ENCODE data around the gene UTP25. TPM values are rescaled to one million over a fixed set of nuclear protein-coding genes. Genes with fewer than 3 reads are reported as not detected.

UTP25 gene
- polyA plus RNA-seq, 1 donor from 2014 or later = 6.1 TPM

DNA sequence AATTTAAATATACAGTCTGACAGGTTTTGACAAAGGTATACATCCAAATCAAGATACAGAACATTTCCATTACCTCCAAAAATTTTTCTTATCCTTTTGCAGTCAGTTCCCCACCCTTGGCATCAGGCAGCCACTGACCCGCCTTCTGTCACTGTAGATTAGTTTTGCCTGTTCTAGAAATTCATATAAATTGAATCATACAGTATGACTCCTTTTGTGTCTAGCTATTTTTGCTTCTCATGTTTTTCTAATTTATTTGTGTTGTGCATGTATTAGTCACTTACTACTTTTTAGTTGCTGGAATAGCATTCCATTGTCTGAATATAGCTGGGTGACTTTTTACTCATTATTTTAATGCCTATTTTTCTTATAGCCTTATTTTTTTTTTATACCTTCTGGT is 3.8 kb downstream of the UTP25 start:
- Histone ChIP-seq H3F3A (ENCODE audit: insufficient read depth, low read length, poor library complexity, severe bottlenecking) (no peaks in the 10 kb centered on the region), H3K36me3 (ENCODE audit: insufficient read depth, low read length) (no peaks in the 10 kb centered on the region), H3K4me2 (ENCODE audit: low read length) (no peak overlapping the region), H3K9me2 (ENCODE audit: insufficient read depth, low read length) (no peaks in the 10 kb centered on the region), H3K9me3 (ENCODE audit: low read length) (no peaks in the 10 kb centered on the region), H3K9ac (ENCODE audit: low read length) (no peak overlapping the region), H3K27me3 (ENCODE audit: insufficient read depth, low read depth, low read length) (no peaks in the 10 kb centered on the region), H3K27ac (ENCODE audit: low read length) (no peak overlapping the region), H4K20me1 (ENCODE audit: insufficient read depth) (no peaks in the 10 kb centered on the region), H3K79me2 (replicated peaks; ENCODE audit: insufficient read depth, low read length) (no peaks in the 10 kb centered on the region), H2AFZ (ENCODE audit: low read depth, low read length) (no peak overlapping the region), H3K4me3 (ENCODE audit: low read length) (no peak overlapping the region)
- TF ChIP-seq SMC3 (conservative IDR thresholded peaks at IDR 0.05; ENCODE audit: poor library complexity) = no peak
- no peak for TF ChIP-seq POLR2AphosphoS5 (IDR thresholded peaks at IDR 0.05)
- TF ChIP-seq MXI1 (conservative IDR thresholded peaks at IDR 0.05; ENCODE audit: poor library complexity, severe bottlenecking) = no peak
- TF ChIP-seq EZH2 (IDR thresholded peaks at IDR 0.05; ENCODE audit: borderline replicate concordance, insufficient read depth, low read length, poor library complexity, severe bottlenecking) = no peak
- TF ChIP-seq, protein P1, sequence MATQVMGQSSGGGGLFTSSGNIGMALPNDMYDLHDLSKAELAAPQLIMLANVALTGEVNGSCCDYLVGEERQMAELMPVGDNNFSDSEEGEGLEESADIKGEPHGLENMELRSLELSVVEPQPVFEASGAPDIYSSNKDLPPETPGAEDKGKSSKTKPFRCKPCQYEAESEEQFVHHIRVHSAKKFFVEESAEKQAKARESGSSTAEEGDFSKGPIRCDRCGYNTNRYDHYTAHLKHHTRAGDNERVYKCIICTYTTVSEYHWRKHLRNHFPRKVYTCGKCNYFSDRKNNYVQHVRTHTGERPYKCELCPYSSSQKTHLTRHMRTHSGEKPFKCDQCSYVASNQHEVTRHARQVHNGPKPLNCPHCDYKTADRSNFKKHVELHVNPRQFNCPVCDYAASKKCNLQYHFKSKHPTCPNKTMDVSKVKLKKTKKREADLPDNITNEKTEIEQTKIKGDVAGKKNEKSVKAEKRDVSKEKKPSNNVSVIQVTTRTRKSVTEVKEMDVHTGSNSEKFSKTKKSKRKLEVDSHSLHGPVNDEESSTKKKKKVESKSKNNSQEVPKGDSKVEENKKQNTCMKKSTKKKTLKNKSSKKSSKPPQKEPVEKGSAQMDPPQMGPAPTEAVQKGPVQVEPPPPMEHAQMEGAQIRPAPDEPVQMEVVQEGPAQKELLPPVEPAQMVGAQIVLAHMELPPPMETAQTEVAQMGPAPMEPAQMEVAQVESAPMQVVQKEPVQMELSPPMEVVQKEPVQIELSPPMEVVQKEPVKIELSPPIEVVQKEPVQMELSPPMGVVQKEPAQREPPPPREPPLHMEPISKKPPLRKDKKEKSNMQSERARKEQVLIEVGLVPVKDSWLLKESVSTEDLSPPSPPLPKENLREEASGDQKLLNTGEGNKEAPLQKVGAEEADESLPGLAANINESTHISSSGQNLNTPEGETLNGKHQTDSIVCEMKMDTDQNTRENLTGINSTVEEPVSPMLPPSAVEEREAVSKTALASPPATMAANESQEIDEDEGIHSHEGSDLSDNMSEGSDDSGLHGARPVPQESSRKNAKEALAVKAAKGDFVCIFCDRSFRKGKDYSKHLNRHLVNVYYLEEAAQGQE (IDR thresholded peaks at IDR 0.05; ENCODE audit: borderline replicate concordance) = no peak
- TF ChIP-seq, protein P2, sequence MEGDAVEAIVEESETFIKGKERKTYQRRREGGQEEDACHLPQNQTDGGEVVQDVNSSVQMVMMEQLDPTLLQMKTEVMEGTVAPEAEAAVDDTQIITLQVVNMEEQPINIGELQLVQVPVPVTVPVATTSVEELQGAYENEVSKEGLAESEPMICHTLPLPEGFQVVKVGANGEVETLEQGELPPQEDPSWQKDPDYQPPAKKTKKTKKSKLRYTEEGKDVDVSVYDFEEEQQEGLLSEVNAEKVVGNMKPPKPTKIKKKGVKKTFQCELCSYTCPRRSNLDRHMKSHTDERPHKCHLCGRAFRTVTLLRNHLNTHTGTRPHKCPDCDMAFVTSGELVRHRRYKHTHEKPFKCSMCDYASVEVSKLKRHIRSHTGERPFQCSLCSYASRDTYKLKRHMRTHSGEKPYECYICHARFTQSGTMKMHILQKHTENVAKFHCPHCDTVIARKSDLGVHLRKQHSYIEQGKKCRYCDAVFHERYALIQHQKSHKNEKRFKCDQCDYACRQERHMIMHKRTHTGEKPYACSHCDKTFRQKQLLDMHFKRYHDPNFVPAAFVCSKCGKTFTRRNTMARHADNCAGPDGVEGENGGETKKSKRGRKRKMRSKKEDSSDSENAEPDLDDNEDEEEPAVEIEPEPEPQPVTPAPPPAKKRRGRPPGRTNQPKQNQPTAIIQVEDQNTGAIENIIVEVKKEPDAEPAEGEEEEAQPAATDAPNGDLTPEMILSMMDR (IDR thresholded peaks at IDR 0.05; ENCODE audit: poor library complexity, severe bottlenecking) = no peak
- no peak for TF ChIP-seq EP300 (conservative IDR thresholded peaks at IDR 0.05; ENCODE audit: poor library complexity, severe bottlenecking)
- TF ChIP-seq TAF1 (IDR thresholded peaks at IDR 0.05; ENCODE audit: low read depth) = no peak
- no peak for TF ChIP-seq RAD21 (conservative IDR thresholded peaks at IDR 0.05)

GRCh38 chr1:209835782-209836298 is 8.1 kb downstream of the UTP25 start:
- no peaks in the 10 kb centered on the region for H3K9me2 ChIP-seq (ENCODE audit: insufficient read depth, low read length)
- H2AFZ ChIP-seq (ENCODE audit: low read depth, low read length) = no peak overlapping the region
- H3K4me2 ChIP-seq (ENCODE audit: low read length) = no peak overlapping the region
- H3K4me3 ChIP-seq (ENCODE audit: low read length) = no peak overlapping the region
- no peaks in the 10 kb centered on the region for H3F3A ChIP-seq (ENCODE audit: insufficient read depth, low read length, poor library complexity, severe bottlenecking)
- peaks cover 4% of the 10 kb centered on the region for H3K36me3 ChIP-seq (ENCODE audit: insufficient read depth, low read length)
- H3K79me2 ChIP-seq (replicated peaks; ENCODE audit: insufficient read depth, low read length) = no peaks in the 10 kb centered on the region
- no peak overlapping the region for H3K9ac ChIP-seq (ENCODE audit: low read length)
- no peak for TF ChIP-seq EZH2 (IDR thresholded peaks at IDR 0.05; ENCODE audit: borderline replicate concordance, insufficient read depth, low read length, poor library complexity, severe bottlenecking)
- TF ChIP-seq, protein P1 (IDR thresholded peaks at IDR 0.05; ENCODE audit: borderline replicate concordance) = no peak
- H3K27ac ChIP-seq (ENCODE audit: low read length) = no peak overlapping the region
- H4K20me1 ChIP-seq (ENCODE audit: insufficient read depth) = no peaks in the 10 kb centered on the region
- H3K27me3 ChIP-seq (ENCODE audit: insufficient read depth, low read depth, low read length) = no peaks in the 10 kb centered on the region
- no peaks in the 10 kb centered on the region for H3K9me3 ChIP-seq (ENCODE audit: low read length)
